CD4-positive, alpha-beta T cell treated with Interferon alpha-2 for 1 hour (primary cell): ENCODE data around the gene INPP1.
"Not testable (repeated sequence)": the region's sequence is repeated elsewhere in the genome, so short reads cannot be mapped to it uniquely, and the experiment has no call there.

ENCODE experiments used
- DNase-seq, 2 donors: peaks; one replicate each; pipeline ENCODE4 v3.0.0-alpha.2; 2020 to 2022

INPP1 gene

GRCh38 chr2:190334479-190335224 is 8.7 kb upstream of the INPP1 start:
- no peak for DNase-seq

GRCh38 chr2:190335225-190335559 is 8.2 kb upstream of the INPP1 start:
- no peak for DNase-seq

GRCh38 chr2:190335584-190335983 is 7.8 kb upstream of the INPP1 start:
- DNase-seq: not testable (repeated sequence)

- no peak for DNase-seq
Observed at GRCh38 chr2:190336420-190336819, 7.0 kb upstream of the INPP1 start.

- no peak for DNase-seq
Observed at GRCh38 chr2:190338453-190338852, 4.9 kb upstream of the INPP1 start.

- no peak for DNase-seq
Observed at GRCh38 chr2:190339394-190339793, 4.0 kb upstream of the INPP1 start.

GRCh38 chr2:190340369-190340768 is 3.0 kb upstream of the INPP1 start:
- DNase-seq: no peak

- DNase-seq: no peak
Observed at GRCh38 chr2:190342611-190343010, 778 bp upstream of the INPP1 start.

- DNase-seq: peak in 1 of 2 donors; percentile 36
Observed at GRCh38 chr2:190343089-190343535, 277 bp upstream of the INPP1 start.

GRCh38 chr2:190344276-190344827 is 963 bp downstream of the INPP1 start:
- DNase-seq: peak; percentile 11 to 28

GRCh38 chr2:190350371-190350770 is 7.0 kb downstream of the INPP1 start:
- DNase-seq: no peak

GRCh38 chr2:190351955-190352354 is 8.6 kb downstream of the INPP1 start:
- DNase-seq: no peak

- DNase-seq: no peak
Observed at GRCh38 chr2:190352668-190353536, 9.5 kb downstream of the INPP1 start.

GRCh38 chr2:190353537-190353899 is 10.1 kb downstream of the INPP1 start:
- DNase-seq: no peak

GRCh38 chr2:190354003-190354690 is 10.8 kb downstream of the INPP1 start:
- DNase-seq: no peak

- DNase-seq: no peak
Observed at GRCh38 chr2:190355968-190356644, 12.7 kb downstream of the INPP1 start.

GRCh38 chr2:190357600-190357999 is 14.2 kb downstream of the INPP1 start:
- no peak for DNase-seq

- not testable (repeated sequence) for DNase-seq
Observed at GRCh38 chr2:190358655-190359448, 15.5 kb downstream of the INPP1 start.

GRCh38 chr2:190360561-190360960 is 17.2 kb downstream of the INPP1 start:
- DNase-seq: no peak

GRCh38 chr2:190360965-190361364 is 17.6 kb downstream of the INPP1 start:
- DNase-seq: no peak

GRCh38 chr2:190361572-190361971 is 18.2 kb downstream of the INPP1 start:
- no peak for DNase-seq

GRCh38 chr2:190362894-190363293 is 19.5 kb downstream of the INPP1 start:
- DNase-seq: no peak
